Measurements from ENCODE around the gene WDR59. TPM values are rescaled to one million over a fixed set of nuclear protein-coding genes. Genes with fewer than 3 reads are reported as not detected.

The WDR59 gene
- total RNA-seq, 4 donors from 2014 or later, result 26.0 to 59.4 (median 48.4) TPM

DNA sequence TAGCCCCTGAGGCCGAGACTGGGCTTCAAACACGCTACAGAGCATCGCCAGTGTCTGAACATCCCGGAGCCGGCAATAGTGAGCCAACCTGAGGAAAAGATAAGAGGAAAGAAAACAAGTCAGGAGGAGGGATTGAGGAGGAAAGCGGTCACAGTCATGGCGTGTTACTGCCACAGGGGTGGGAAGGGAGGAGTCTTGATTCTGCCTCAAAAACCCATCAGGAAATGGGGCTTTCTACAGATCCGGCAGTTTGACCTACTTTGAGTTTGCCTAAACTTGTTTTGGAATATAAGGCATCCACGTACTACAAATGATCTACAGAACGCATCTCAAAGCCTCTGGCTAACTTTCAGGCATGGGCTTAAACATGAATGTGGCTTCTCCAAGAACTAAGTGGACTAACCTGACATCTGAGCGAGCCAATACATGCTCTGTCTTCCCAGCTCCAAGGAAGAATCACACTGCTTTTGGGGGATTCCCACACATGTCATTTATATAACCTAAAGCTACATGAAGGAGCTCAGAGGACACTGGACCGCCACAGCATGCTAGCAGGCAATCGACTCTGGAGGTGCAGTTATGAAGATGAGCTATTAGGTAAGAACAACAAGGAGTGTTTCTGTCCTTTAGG is 96.6 kb downstream of the WDR59 start:
- H3K4me3 ChIP-seq (ENCODE audit: low read depth, poor library complexity, severe bottlenecking), result no peak overlapping the region
- WGBS, 2 donors, result 54 to 60% methylated on average over 13 of the region's 13 CpGs
- TF ChIP-seq, protein P1, sequence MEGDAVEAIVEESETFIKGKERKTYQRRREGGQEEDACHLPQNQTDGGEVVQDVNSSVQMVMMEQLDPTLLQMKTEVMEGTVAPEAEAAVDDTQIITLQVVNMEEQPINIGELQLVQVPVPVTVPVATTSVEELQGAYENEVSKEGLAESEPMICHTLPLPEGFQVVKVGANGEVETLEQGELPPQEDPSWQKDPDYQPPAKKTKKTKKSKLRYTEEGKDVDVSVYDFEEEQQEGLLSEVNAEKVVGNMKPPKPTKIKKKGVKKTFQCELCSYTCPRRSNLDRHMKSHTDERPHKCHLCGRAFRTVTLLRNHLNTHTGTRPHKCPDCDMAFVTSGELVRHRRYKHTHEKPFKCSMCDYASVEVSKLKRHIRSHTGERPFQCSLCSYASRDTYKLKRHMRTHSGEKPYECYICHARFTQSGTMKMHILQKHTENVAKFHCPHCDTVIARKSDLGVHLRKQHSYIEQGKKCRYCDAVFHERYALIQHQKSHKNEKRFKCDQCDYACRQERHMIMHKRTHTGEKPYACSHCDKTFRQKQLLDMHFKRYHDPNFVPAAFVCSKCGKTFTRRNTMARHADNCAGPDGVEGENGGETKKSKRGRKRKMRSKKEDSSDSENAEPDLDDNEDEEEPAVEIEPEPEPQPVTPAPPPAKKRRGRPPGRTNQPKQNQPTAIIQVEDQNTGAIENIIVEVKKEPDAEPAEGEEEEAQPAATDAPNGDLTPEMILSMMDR (IDR thresholded peaks at IDR 0.05), result no peak
- TF ChIP-seq POLR2A (IDR thresholded peaks at IDR 0.05), result no peak
- intact Hi-C loops (cut with DNase I; ENCODE audit: low total_unique reads), result no loop called here
- DNase-seq (ENCODE audit: low spot score in 2 of 2), result no peak

DNA sequence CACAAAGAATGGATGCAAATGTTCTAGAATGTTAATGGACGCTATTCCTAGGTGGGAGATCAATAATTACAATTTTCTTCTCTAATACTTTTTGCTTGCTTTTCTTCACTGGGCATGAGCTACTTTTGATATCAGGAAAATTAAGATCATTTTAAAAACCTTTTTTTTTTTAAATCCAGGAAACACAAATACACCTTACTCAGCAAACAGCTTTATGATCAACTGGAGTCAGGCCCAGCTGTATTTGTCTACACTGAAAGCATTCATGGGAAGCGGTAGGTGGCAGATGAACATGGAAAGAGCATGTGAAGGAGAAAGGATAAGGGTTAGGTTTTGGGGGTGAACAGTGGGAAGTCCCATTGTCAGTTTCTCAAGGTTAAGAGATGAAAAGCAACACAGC is 97.8 kb downstream of the WDR59 start:
- no peak for TF ChIP-seq POLR2A (IDR thresholded peaks at IDR 0.05)
- TF ChIP-seq, protein P1 (IDR thresholded peaks at IDR 0.05), result no peak
- intact Hi-C loops (cut with DNase I; ENCODE audit: low total_unique reads), result no loop called here
- H3K4me3 ChIP-seq (ENCODE audit: low read depth, poor library complexity, severe bottlenecking), result no peak overlapping the region
- DNase-seq (ENCODE audit: low spot score in 2 of 2), result no peak
- WGBS, 2 donors, result 86% methylated on average over 2 of the region's 2 CpGs

DNA sequence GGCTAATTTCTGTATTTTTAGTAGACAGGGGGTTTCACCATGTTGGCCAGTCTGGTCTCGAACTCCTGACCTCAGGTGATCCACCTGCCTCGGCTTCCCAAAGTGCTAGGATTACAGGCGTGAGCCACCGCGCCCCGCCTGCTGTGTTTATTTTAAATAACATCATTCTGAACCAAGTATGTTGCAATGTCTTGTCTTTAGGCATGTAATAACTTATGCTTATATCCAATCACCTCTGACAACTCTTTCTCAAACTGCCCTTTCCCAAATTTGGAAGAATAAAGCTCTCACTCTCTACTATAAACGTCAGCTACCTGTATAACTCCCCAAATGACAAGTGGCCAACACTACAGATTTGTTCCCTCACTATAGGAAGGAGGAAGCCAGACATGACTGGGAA is 107.2 kb downstream of the WDR59 start:
- DNase-seq (ENCODE audit: low spot score in 2 of 2), result no peak
- 65 to 74% methylated on average over 7 of the region's 7 CpGs for WGBS, 2 donors
- intact Hi-C loops (cut with DNase I; ENCODE audit: low total_unique reads), result no loop called here
- TF ChIP-seq POLR2A (IDR thresholded peaks at IDR 0.05), result no peak
- TF ChIP-seq, protein P1 (IDR thresholded peaks at IDR 0.05), result no peak
- H3K4me3 ChIP-seq (ENCODE audit: low read depth, poor library complexity, severe bottlenecking), result no peak overlapping the region

DNA sequence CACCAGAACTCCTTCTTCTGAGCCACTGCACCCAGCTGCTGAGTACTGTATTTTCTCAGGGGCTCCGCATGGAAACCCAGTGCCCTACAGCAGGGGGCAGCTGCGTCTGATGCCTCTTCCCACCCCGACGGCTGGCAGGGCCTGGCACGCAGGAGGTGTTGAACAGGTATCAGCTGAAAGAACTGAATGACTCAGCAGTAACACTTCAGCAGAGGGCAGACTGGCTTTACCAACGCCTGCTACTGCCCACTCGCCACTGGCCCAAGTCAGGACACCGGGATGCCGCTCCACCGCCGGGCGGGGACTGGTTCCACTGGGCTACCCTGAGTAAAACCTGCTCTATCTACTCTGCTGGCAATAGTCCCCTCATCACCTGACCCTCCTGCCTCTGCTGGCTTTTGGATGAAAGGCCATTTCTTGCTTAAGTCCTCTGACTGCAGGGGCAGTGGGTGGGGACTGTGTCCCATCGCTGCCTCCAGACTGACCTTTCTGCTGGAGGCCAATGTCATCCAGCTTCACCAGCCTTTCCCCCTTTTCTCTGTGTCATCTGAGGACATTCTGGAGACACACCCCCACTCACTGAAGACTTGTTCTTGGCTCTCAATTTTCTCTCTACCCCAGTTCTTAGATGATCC is 109.9 kb downstream of the WDR59 start:
- WGBS, 2 donors, result 70 to 72% methylated on average over 9 to 12 of the region's 13 CpGs
- H3K4me3 ChIP-seq (ENCODE audit: low read depth, poor library complexity, severe bottlenecking), result no peak overlapping the region
- TF ChIP-seq POLR2A (IDR thresholded peaks at IDR 0.05), result no peak
- TF ChIP-seq, protein P1 (IDR thresholded peaks at IDR 0.05), result no peak
- DNase-seq (ENCODE audit: low spot score in 2 of 2), result no peak
- intact Hi-C loops (cut with DNase I; ENCODE audit: low total_unique reads), result no loop called here

DNA sequence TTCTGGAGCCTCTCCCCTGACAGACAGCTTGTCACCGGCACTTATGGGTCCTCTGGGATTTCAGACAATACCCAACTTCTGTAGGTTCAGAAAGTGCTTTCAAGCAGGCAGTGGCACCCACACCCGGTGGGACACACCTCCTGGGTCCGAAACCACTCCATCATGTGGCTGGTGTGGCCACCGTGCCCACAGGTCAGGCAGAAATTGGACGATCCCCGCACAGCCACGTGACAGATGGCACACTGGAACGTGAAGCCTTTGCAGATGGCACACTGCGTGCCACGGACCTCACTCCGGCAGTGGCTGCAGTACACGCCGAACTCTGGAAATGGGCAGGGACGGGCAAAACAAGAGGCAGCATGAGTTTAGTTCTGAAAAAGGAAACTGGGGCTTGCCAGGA is 110.8 kb downstream of the WDR59 start:
- WGBS, 2 donors, result 65 to 72% methylated on average over 14 of the region's 14 CpGs

More for the DNA sequence above, 110.8 kb downstream of the WDR59 start:
- intact Hi-C loops (cut with DNase I; ENCODE audit: low total_unique reads), result no loop called here
- no peak for DNase-seq (ENCODE audit: low spot score in 2 of 2)
- H3K4me3 ChIP-seq (ENCODE audit: low read depth, poor library complexity, severe bottlenecking), result no peak overlapping the region
- TF ChIP-seq POLR2A (IDR thresholded peaks at IDR 0.05), result no peak
- TF ChIP-seq, protein P1 (IDR thresholded peaks at IDR 0.05), result no peak
